GM12874 (cell line): Measurements from ENCODE around the gene NT5M.

ENCODE experiments used
- CTCF ChIP-seq: IDR thresholded peaks from 2 replicates; pipeline ENCODE4 v1.5.1; 2011; ENCODE audit warnings: low read depth, mild to moderate bottlenecking, control low read depth, low read length, moderate library complexity; ENCODE audit not compliant: insufficient read depth

Gene NT5M

GRCh38 chr17:17346428-17347233 is 43.5 kb downstream of the NT5M start:
- no peak for TF ChIP-seq CTCF

GRCh38 chr17:17347234-17347955 is 44.2 kb downstream of the NT5M start:
- TF ChIP-seq CTCF, result no peak

- TF ChIP-seq CTCF, result no peak
Measured at GRCh38 chr17:17347956-17348871, 45.0 kb downstream of the NT5M start.

- TF ChIP-seq CTCF, result no peak
Measured at GRCh38 chr17:17348872-17349723, 45.9 kb downstream of the NT5M start.

GRCh38 chr17:17349724-17350106 is 46.5 kb downstream of the NT5M start:
- TF ChIP-seq CTCF, result no peak

GRCh38 chr17:17350491-17351355 is 47.5 kb downstream of the NT5M start:
- no peak for TF ChIP-seq CTCF
